K562 (cell line): ENCODE results near the gene RPL22L1. TPM values are rescaled to one million over a fixed set of nuclear protein-coding genes. Genes with fewer than 3 reads are reported as not detected.
A peak's percentile ranks its signal among the peaks of the same experiment; 100 is the strongest.

Experiments
- ARNT ChIP-seq, 2 experiments: fragments of 450-650 bp; IDR thresholded peaks; 2 replicates each; pipeline ENCODE4 v1.6.1; 2016; ENCODE audit warnings: mild to moderate bottlenecking in 1 of 2
- BACH1 ChIP-seq: fragments of 200-800 bp; sonication (Bioruptor generic); IDR thresholded peaks from 2 replicates; pipeline ENCODE4 v1.6.1; 2016; ENCODE audit warnings: missing genetic modification characterization, missing compliant biosample characterization
- BCLAF1 ChIP-seq, 2 experiments: fragments of 450-650 bp in 1 of 2; IDR thresholded peaks; 2 replicates each; pipeline ENCODE4 v1.6.1; 2011 to 2017; ENCODE audit warnings: low read depth in 2 of 2, antibody characterized with exemption in 1 of 2, borderline replicate concordance in 1 of 2, low read length in 1 of 2, mild to moderate bottlenecking in 1 of 2, mixed read lengths in 1 of 2; ENCODE audit not compliant: control insufficient read depth in 1 of 2
- BMI1 ChIP-seq: fragments of 150-350 bp; IDR thresholded peaks from 2 replicates; pipeline ENCODE4 v1.6.1; 2014; ENCODE audit warnings: low read length
- FOXJ2 ChIP-seq: fragments of 200-800 bp; sonication (Bioruptor generic); IDR thresholded peaks from 2 replicates; pipeline ENCODE4 v1.6.1; 2016; ENCODE audit warnings: missing genetic modification characterization, missing compliant biosample characterization
- HDGF ChIP-seq: fragments of 450-650 bp; IDR thresholded peaks from 2 replicates; pipeline ENCODE4 v1.6.1; 2016
- MECOM ChIP-seq: fragments of 250-450 bp; sonication (Bioruptor Pico); IDR thresholded peaks from 2 replicates; pipeline ENCODE4 v1.8.0; 2022; ENCODE audit warnings: inconsistent platforms
- STAT6 ChIP-seq: sonication (generic); formaldehyde crosslinking; IDR thresholded peaks from 2 replicates; pipeline ENCODE4 v1.8.1; 2023; ENCODE audit warnings: mild to moderate bottlenecking, missing genetic modification reagents
- YY1 ChIP-seq, 3 experiments: IDR thresholded peaks; 2 replicates each; pipeline ENCODE4 v1.6.1; 2011; ENCODE audit warnings: low read length in 2 of 3, mild to moderate bottlenecking in 2 of 3, moderate library complexity in 2 of 3, borderline replicate concordance in 1 of 3, control low read depth in 1 of 3, low read depth in 1 of 3; ENCODE audit not compliant: insufficient read depth in 3 of 3, insufficient replicate concordance in 2 of 3, control insufficient read depth in 1 of 3, insufficient read length in 1 of 3; ENCODE audit errors: extremely low read depth in 1 of 3
- ZBTB34 ChIP-seq: fragments of 250-450 bp; sonication (Bioruptor Pico); IDR thresholded peaks from 2 replicates; pipeline ENCODE4 v1.8.0; 2021; ENCODE audit warnings: mild to moderate bottlenecking, moderate library complexity
- ZBTB7A ChIP-seq: IDR thresholded peaks from 2 replicates; pipeline ENCODE4 v1.6.1; 2011; ENCODE audit warnings: low read depth, mild to moderate bottlenecking, low read length, moderate library complexity, borderline replicate concordance; ENCODE audit not compliant: control insufficient read depth
- polyA plus RNA-seq, 8 experiments: library from polyadenylated mRNA; depleted of rRNA in 4 of 8; stranded (reverse) in 5 of 8; unstranded in 3 of 8; fragments of >200 nt; fragmentation: Nextera tagmentation in 2 of 8; fragmentation: Illumina TruSeq in 1 of 8; extraction: Ambion mirVana in 2 of 8; extraction: Trizol in 1 of 8; gene quantifications; 2 replicates each; pipeline versions ENCODE4 v1.2.1 to v1.2.3, GENCODE V29; 2011 to 2014; ENCODE audit warnings: inconsistent platforms in 1 of 8, missing spikeins in 1 of 8
- total RNA-seq, 7 experiments: library from RNA; depleted of rRNA in 6 of 7; stranded (reverse); fragments of >200 nt in 6 of 7; fragmentation: Illumina TruSeq in 2 of 7; extraction: Trizol in 2 of 7; gene quantifications; 2 replicates each; pipeline versions ENCODE4 v1.2.1 to v1.2.3, GENCODE V29; 2011 to 2021; ENCODE audit warnings: low replicate concordance in 1 of 7

The RPL22L1 gene
- total and polyA plus RNA-seq, 9 of the 15 experiments (the other 6 are each of a cell fraction or from before 2014, with no cell fraction given) = 53.9 to 198 (median 108) TPM

GRCh38 chr3:170908235-170909116 lies 38.5 kb upstream of the RPL22L1 start, which contains the start of gene EIF5A2 (continued):
- TF ChIP-seq BCLAF1 (IDR thresholded peaks at IDR 0.05; ENCODE audit: borderline replicate concordance in 1 of 2, control insufficient read depth in 1 of 2, low read depth in 2 of 2, low read length in 1 of 2) = no peak; a peak in 1 of 4 replicates
- no peak for TF ChIP-seq HDGF
- no peak for TF ChIP-seq MECOM
- no peak for TF ChIP-seq BMI1
- TF ChIP-seq STAT6 (CRISPR knock-in tag) = no peak
- TF ChIP-seq ZBTB34 (CRISPR knock-in tag) = no peak
- TF ChIP-seq YY1 (IDR thresholded peaks at IDR 0.05; ENCODE audit: borderline replicate concordance in 1 of 3, control insufficient read depth in 1 of 3, extremely low read depth in 1 of 3, insufficient read depth in 3 of 3, insufficient read length in 1 of 3, insufficient replicate concordance in 2 of 3, low read depth in 1 of 3, low read length in 2 of 3) = peak in 2 of 3 experiments; percentile 34 to 65
- no peak; the same call in 1 of the 2 replicates for TF ChIP-seq ZBTB7A
- peak in 1 of 2 experiments; percentile 87; a peak in 2 of 4 replicates for TF ChIP-seq ARNT (IDR thresholded peaks at IDR 0.05)
- TF ChIP-seq FOXJ2 (tag) = 0 out of 2 replicates have a peak, but pooled peaks have one; percentile 68
- no peak for TF ChIP-seq BACH1
